Naive thymus-derived CD4-positive, alpha-beta T cell (primary cell): ENCODE measurements around the gene IL4R. TPM values are rescaled to one million over a fixed set of nuclear protein-coding genes. Genes with fewer than 3 reads are reported as not detected.
"Not testable (repeated sequence)": the region's sequence is repeated elsewhere in the genome, so short reads cannot be mapped to it uniquely, and the experiment has no call there.

Experiments
- ATAC-seq: fragments of 150-1000 bp; cut with Tn5 transposase; 2 replicates; pipeline ENCODE4 v1.10.0; 2021; ENCODE audit warnings: mild to moderate bottlenecking, moderate library complexity
- CTCF ChIA-PET: fragments of 350-600 bp; sonication (Branson Sonifier 250); formaldehyde crosslinking; loops from one replicate; lab custom pipeline; 2021; ENCODE audit warnings: antibody characterized with exemption; lab: Charles Lee
- POLR2A ChIA-PET: fragments of 350-600 bp; sonication (Branson Sonifier 250); formaldehyde crosslinking; loops from one replicate; lab custom pipeline; 2021; ENCODE audit warnings: antibody characterized with exemption, inconsistent platforms; lab: Charles Lee
- DNase-seq, 9 donors: peaks; one replicate each; pipeline versions ENCODE4 v3.0.0 to v3.0.0-alpha.2; 2020 to 2022; ENCODE audit warnings: mixed read lengths in 1 of 9
- H3K27ac ChIP-seq: one replicate; pipeline ENCODE4 v1.7.0; 2013; ENCODE audit warnings: mild to moderate bottlenecking, low read depth, low read length, moderate library complexity
- H3K27me3 ChIP-seq, 2 donors: one replicate each; pipeline ENCODE4 v1.7.0; 2013; ENCODE audit warnings: low read length in 2 of 2, mild to moderate bottlenecking in 2 of 2, moderate library complexity in 2 of 2; ENCODE audit not compliant: control insufficient read depth in 2 of 2, insufficient read depth in 2 of 2
- H3K36me3 ChIP-seq, 3 experiments: 1 replicate in 2 of 3; 2 replicates in 1 of 3; pipeline ENCODE4 v1.7.0; 2013; ENCODE audit warnings: low read length in 3 of 3, mild to moderate bottlenecking in 3 of 3, moderate library complexity in 1 of 3; ENCODE audit not compliant: insufficient read depth in 3 of 3, control insufficient read depth in 2 of 3
- H3K4me1 ChIP-seq, 2 donors: one replicate each; pipeline ENCODE4 v1.7.0; 2013; ENCODE audit warnings: low read length in 2 of 2, mild to moderate bottlenecking in 2 of 2, moderate library complexity in 1 of 2; ENCODE audit not compliant: control insufficient read depth in 2 of 2, insufficient read depth in 2 of 2
- H3K4me3 ChIP-seq: 2 replicates; pipeline ENCODE4 v1.7.0; 2013; ENCODE audit warnings: mild to moderate bottlenecking, low read length
- H3K9me3 ChIP-seq, 3 experiments: 1 replicate in 2 of 3; 2 replicates in 1 of 3; pipeline ENCODE4 v1.7.0; 2013; ENCODE audit warnings: low read length in 3 of 3; ENCODE audit not compliant: control insufficient read depth in 2 of 3
- H3K27ac Mint-ChIP-seq, 9 donors: one replicate each; pipeline ENCODE4 v1.8.0; 2020 to 2022; ENCODE audit warnings: mixed read lengths in 9 of 9, mild to moderate bottlenecking in 8 of 9, moderate library complexity in 5 of 9, inconsistent platforms in 2 of 9
- H3K27me3 Mint-ChIP-seq, 5 donors: one replicate each; pipeline ENCODE4 v1.8.0; 2021 to 2022; ENCODE audit warnings: mixed read lengths in 5 of 5, mild to moderate bottlenecking in 1 of 5
- H3K36me3 Mint-ChIP-seq, 5 donors: one replicate each; pipeline ENCODE4 v1.8.0; 2020 to 2022; ENCODE audit warnings: mixed read lengths in 5 of 5, mild to moderate bottlenecking in 3 of 5, inconsistent platforms in 1 of 5
- H3K4me1 Mint-ChIP-seq, 7 donors: one replicate each; pipeline ENCODE4 v1.8.0; 2020 to 2022; ENCODE audit warnings: mixed read lengths in 7 of 7, mild to moderate bottlenecking in 3 of 7, inconsistent platforms in 1 of 7
- H3K4me3 Mint-ChIP-seq, 10 donors: one replicate each; pipeline ENCODE4 v1.8.0; 2020 to 2022; ENCODE audit warnings: mild to moderate bottlenecking in 10 of 10, mixed read lengths in 10 of 10, moderate library complexity in 6 of 10, inconsistent platforms in 2 of 10
- H3K9me3 Mint-ChIP-seq, 11 donors: one replicate each; pipeline ENCODE4 v1.8.0; 2020 to 2022; ENCODE audit warnings: mixed read lengths in 11 of 11, mild to moderate bottlenecking in 4 of 11, inconsistent platforms in 1 of 11, moderate library complexity in 1 of 11
- intact Hi-C, 2 donors: fragments of 100-400 bp; cut with micrococcal nuclease; formaldehyde crosslinking; loops; one replicate each; pipeline ENCODE4 v1.15.1; 2023
- polyA plus RNA-seq, 2 donors: library from polyadenylated mRNA; unstranded; fragments of 300-500 nt; fragmentation: Illumina TruSeq; gene quantifications; one replicate each; pipeline ENCODE4 v1.2.3, GENCODE V29; 2021
- total RNA-seq, 6 experiments: library from RNA in 5 of 6; stranded (reverse) in 5 of 6; gene quantifications; 1 replicate in 5 of 6; 2 replicates in 1 of 6; pipeline ENCODE4 v1.2.3 and lab custom pipeline; 2021 to 2026

The IL4R gene
- total and polyA plus RNA-seq, 7 experiments from 2014 or later = 99.8 to 498 (median 176) TPM

DNA sequence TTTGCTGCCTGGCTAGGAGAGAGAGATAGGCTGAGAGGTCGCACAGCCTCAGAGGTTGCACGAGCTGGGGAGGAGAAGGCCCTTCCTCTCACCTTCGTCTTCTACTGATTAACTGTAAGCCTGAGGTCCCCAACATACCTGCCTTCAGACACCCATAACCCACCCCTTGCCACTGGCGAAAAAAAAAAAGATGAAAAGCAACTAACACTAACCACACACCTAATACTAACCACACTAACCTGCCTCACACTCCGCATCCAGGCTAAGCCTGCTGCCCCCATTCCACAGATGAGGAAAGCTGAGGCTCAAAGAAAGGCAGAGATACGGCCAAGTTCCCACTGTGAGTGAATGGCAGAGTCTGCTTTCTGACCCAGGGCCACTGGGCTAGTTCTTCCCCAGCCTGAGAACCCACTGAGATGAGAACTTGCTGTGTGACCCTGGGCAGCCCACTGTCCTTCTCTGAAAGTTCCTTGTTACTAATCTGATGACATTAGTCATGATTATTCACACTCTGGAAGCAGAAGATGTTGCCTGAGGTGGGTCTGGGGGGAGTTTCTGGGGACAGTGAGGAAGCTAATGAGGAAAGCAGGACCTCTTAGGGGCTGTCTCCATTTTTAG, 92.8 kb downstream of the IL4R start:
- Mint-ChIP-seq H3K4me3 (peak overlapping the region; percentile 76 to 99 (median 94)), H3K4me1 (peaks cover 48 to 94% (median 87%) of the 10 kb centered on the region in 7 donors), H3K9me3 (peaks cover 0 to 3% (median 0%) of the 10 kb centered on the region in 11 donors), H3K27me3 (no peaks in the 10 kb centered on the region), H3K27ac (peak overlapping the region; percentile 88 to 99 (median 97)), H3K36me3 (peaks cover 6 to 45% (median 21%) of the 10 kb centered on the region in 5 donors)
- peak overlapping the region; percentile 45 for H3K4me3 ChIP-seq
- peaks cover 0 to 6% (median 0%) of the 10 kb centered on the region in 3 experiments for H3K36me3 ChIP-seq
- CTCF ChIA-PET = interaction anchor here (0.9 to 1.9 kb wide), 6 partner anchors 20 to 227 kb away, joined by 3 to 9 read pairs (median 3); no protein-coding TSS in a partner anchor
- H3K9me3 ChIP-seq = no peaks in the 10 kb centered on the region
- intact Hi-C loops = loop anchor here (1.0 to 2.0 kb wide), 4 partner anchors 9 to 50 kb away; no protein-coding TSS in a partner anchor
- peak overlapping the region; percentile 91 for H3K27ac ChIP-seq
- ATAC-seq = no peak
- H3K27me3 ChIP-seq = no peaks in the 10 kb centered on the region
- peaks cover 57% of the 10 kb centered on the region in 2 donors for H3K4me1 ChIP-seq
- DNase-seq = peak in 1 of 9 donors; percentile 15
- POLR2A ChIA-PET = interaction anchor here (0.6 to 8.6 kb wide), 17 partner anchors 9 to 236 kb away, joined by 3 to 63 read pairs (median 4); partner anchors contain the start of gene KDM8

DNA sequence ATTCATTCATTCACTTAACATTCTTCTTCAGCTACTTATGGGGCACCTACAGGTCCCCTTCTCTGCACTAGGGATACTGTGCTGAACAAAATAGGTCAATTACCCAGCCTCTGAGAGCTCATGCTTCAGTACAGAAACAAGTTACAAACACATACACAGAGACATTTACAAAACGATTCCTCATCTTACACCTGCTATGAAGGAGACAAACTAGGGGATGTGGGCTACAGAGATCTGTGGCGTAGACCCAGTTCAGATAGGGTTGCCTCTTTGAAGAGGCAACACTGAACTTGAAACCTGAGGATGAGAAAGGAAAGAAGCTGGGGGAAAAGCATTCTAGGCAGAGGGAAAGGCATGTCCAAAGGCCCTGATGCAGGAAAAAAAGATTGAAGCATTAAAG, 93.4 kb downstream of the IL4R start:
- ATAC-seq = peak; percentile 53
- ChIA-PET CTCF (interaction anchor here (0.9 to 1.9 kb wide), 6 partner anchors 20 to 228 kb away, joined by 3 to 9 read pairs (median 3); no protein-coding TSS in a partner anchor), POLR2A (interaction anchor here (0.6 to 8.6 kb wide), 18 partner anchors 20 to 237 kb away, joined by 3 to 63 read pairs (median 4); partner anchors contain the start of gene KDM8)
- Mint-ChIP-seq H3K4me1 (peaks cover 53 to 94% (median 87%) of the 10 kb centered on the region in 7 donors), H3K27me3 (no peaks in the 10 kb centered on the region), H3K9me3 (peaks cover 0 to 7% (median 4%) of the 10 kb centered on the region in 11 donors), H3K27ac (peak overlapping the region; percentile 88 to 99 (median 97)), H3K36me3 (peaks cover 11 to 50% (median 26%) of the 10 kb centered on the region in 5 donors), H3K4me3 (peak overlapping the region; percentile 76 to 99 (median 94))
- peak overlapping the region; percentile 91 for H3K27ac ChIP-seq
- intact Hi-C loops = loop anchor here (1.0 to 2.0 kb wide), 3 partner anchors 8 to 50 kb away; no protein-coding TSS in a partner anchor
- no peaks in the 10 kb centered on the region for H3K9me3 ChIP-seq
- H3K4me1 ChIP-seq = peaks cover 56 to 57% of the 10 kb centered on the region in 2 donors
- peak in 6 of 9 donors; percentile 36 to 63 (median 57) for DNase-seq
- H3K4me3 ChIP-seq = peak overlapping the region; percentile 45
- peaks cover 0 to 6% (median 0%) of the 10 kb centered on the region in 3 experiments for H3K36me3 ChIP-seq
- no peaks in the 10 kb centered on the region for H3K27me3 ChIP-seq

DNA sequence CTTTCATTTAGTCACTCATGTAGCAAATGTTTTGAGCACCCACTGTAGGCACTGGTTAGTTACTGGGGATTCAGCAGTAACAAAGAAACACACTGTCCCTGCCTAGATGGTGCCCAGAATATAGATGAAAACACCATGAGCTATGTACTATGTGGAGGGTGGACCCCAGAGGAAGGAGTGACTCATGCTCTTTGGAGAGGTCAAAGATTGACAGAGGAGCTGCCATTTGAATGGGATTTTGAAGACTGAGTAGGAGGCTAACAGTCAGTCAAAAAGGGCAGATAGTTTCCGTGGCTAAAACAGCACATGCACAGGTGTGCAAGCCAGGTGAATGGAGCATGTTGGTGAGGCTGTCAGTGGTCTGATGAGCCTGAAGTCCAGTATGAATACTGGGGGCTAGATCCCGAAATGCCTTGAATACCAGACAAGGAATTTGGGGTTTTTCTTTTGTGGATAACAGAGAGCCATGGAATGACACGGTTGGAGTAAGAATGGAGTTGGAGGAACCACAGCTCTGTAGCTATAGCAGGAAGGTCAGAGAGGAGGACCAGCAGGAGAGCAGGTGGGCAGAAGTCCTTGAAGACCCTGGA, 94.3 kb downstream of the IL4R start:
- Histone ChIP-seq H3K27ac (peak overlapping the region; percentile 91), H3K4me3 (peak overlapping the region; percentile 10), H3K36me3 (peaks cover 0 to 3% (median 0%) of the 10 kb centered on the region in 3 experiments), H3K4me1 (peaks cover 58 to 59% of the 10 kb centered on the region in 2 donors), H3K9me3 (no peaks in the 10 kb centered on the region), H3K27me3 (no peaks in the 10 kb centered on the region)
- Mint-ChIP-seq H3K9me3 (peaks cover 0 to 17% (median 6%) of the 10 kb centered on the region in 11 donors), H3K36me3 (peaks cover 17 to 56% (median 33%) of the 10 kb centered on the region in 5 donors), H3K4me1 (peaks cover 63 to 97% (median 91%) of the 10 kb centered on the region in 7 donors), H3K27me3 (no peaks in the 10 kb centered on the region), H3K4me3 (peak overlapping the region; percentile 17 to 99 (median 91)), H3K27ac (peak overlapping the region; percentile 67 to 99 (median 97))
- ChIA-PET POLR2A (interaction anchor here (0.6 to 8.6 kb wide), 10 partner anchors 13 to 238 kb away, joined by 3 to 63 read pairs (median 6); partner anchors contain the start of gene KDM8), CTCF (interaction anchor here (0.6 to 1.9 kb wide), 3 partner anchors 21 to 229 kb away, joined by 3 to 9 read pairs (median 5); no protein-coding TSS in a partner anchor)
- peak; percentile 38 for ATAC-seq
- intact Hi-C loops = no loop called here
- DNase-seq = peak in 3 of 9 donors; percentile 21 to 57 (median 56)

DNA sequence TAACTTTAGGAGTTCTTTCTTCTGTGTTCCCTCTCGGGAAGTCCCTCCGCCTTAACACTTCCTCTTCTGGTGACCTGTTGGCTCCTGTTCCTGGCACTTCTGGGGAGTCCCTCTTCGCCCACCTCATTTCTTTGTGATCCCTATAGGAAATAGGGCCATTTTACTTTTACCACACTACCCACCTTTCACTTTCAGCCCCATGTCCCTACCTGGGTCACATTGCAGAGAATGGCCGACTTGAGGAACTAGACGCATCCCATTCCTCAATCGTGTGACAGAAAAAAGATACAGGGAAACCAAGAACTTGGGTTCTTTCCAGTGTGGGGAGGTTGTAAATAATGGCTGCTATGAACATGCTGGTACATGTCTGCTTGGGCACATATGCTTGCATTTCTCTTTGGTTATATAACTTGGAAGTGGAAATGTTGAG, 94.8 kb downstream of the IL4R start:
- Histone ChIP-seq H3K4me3 (peak overlapping the region; percentile 10), H3K9me3 (no peaks in the 10 kb centered on the region), H3K27me3 (no peaks in the 10 kb centered on the region), H3K4me1 (peaks cover 58% of the 10 kb centered on the region in 2 donors), H3K36me3 (no peaks in the 10 kb centered on the region), H3K27ac (peak overlapping the region; percentile 91)
- POLR2A ChIA-PET = interaction anchor here (0.6 to 8.6 kb wide), 8 partner anchors 12 to 238 kb away, joined by 3 to 63 read pairs (median 4); partner anchors contain the start of gene KDM8
- Mint-ChIP-seq H3K9me3 (peaks cover 0 to 21% (median 6%) of the 10 kb centered on the region in 11 donors), H3K27me3 (no peaks in the 10 kb centered on the region), H3K4me3 (peak overlapping the region in 9 of 10 donors; percentile 66 to 99 (median 93)), H3K4me1 (peaks cover 68 to 97% (median 91%) of the 10 kb centered on the region in 7 donors), H3K27ac (peak overlapping the region; percentile 67 to 99 (median 97)), H3K36me3 (peaks cover 17 to 58% (median 38%) of the 10 kb centered on the region in 5 donors)
- ATAC-seq (no peak), DNase-seq (peak in 1 of 9 donors; percentile 48)
- CTCF ChIA-PET = interaction anchor here (1.9 kb wide), 1 partner anchor 229 kb away, joined by 9 read pairs; no protein-coding TSS in a partner anchor
- intact Hi-C loops = no loop called here

DNA sequence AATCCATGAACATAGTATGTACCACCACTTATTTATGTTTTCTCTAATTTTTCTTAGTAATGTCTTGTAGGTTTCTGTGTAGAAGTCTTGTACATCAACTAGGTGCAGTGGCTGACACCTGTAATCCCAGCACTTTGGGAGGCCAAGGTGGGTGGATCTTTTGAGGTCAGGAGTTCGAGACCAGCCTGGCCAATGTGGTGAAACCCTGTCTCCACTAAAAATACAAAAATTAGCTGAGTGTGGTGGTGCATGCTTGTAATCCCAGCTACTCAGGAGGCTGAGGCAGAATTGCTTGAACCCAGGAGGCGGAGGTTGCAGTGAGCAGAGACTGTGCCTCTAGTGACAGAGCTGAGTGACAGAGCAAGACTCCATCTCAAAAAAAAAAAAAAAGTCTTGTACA, 96.2 kb downstream of the IL4R start:
- peaks cover 17 to 60% (median 42%) of the 10 kb centered on the region in 5 donors for H3K36me3 Mint-ChIP-seq
- ChIA-PET POLR2A (interaction anchor here (0.6 to 1.6 kb wide), 2 partner anchors 8 to 179 kb away, joined by 4 to 7 read pairs; partner anchors contain the start of gene IL21R), CTCF (interaction anchor here (0.7 to 1.2 kb wide), 3 partner anchors 43 to 174 kb away, joined by 3 read pairs; no protein-coding TSS in a partner anchor)
- Histone ChIP-seq H3K27ac (peak overlapping the region; percentile 50), H3K4me1 (peaks cover 47% of the 10 kb centered on the region in 2 donors)
- H3K27me3 Mint-ChIP-seq, H3K4me3 ChIP-seq, ATAC-seq, DNase-seq, H3K27me3 ChIP-seq, intact Hi-C loops, H3K36me3 ChIP-seq, H3K9me3 ChIP-seq: not testable (repeated sequence)
- peaks cover 0 to 21% (median 6%) of the 10 kb centered on the region in 11 donors for H3K9me3 Mint-ChIP-seq
- H3K4me1 Mint-ChIP-seq = peaks cover 67 to 97% (median 91%) of the 10 kb centered on the region in 7 donors
- H3K4me3 Mint-ChIP-seq = peak overlapping the region in 7 of 10 donors; percentile 3 to 76 (median 35)
- peak overlapping the region in 7 of 9 donors; percentile 24 to 97 (median 67) for H3K27ac Mint-ChIP-seq
